ENCODE data around the gene SERPINB5.

GRCh38 chr18:63514326-63514725 is 37.6 kb downstream of the SERPINB5 start:
- TF ChIP-seq POLR2A (IDR thresholded peaks at IDR 0.05) (no peak), POLR2AphosphoS5 (IDR thresholded peaks at IDR 0.05) (no peak)
- TF ChIP-seq, protein P1, sequence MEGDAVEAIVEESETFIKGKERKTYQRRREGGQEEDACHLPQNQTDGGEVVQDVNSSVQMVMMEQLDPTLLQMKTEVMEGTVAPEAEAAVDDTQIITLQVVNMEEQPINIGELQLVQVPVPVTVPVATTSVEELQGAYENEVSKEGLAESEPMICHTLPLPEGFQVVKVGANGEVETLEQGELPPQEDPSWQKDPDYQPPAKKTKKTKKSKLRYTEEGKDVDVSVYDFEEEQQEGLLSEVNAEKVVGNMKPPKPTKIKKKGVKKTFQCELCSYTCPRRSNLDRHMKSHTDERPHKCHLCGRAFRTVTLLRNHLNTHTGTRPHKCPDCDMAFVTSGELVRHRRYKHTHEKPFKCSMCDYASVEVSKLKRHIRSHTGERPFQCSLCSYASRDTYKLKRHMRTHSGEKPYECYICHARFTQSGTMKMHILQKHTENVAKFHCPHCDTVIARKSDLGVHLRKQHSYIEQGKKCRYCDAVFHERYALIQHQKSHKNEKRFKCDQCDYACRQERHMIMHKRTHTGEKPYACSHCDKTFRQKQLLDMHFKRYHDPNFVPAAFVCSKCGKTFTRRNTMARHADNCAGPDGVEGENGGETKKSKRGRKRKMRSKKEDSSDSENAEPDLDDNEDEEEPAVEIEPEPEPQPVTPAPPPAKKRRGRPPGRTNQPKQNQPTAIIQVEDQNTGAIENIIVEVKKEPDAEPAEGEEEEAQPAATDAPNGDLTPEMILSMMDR (IDR thresholded peaks at IDR 0.05), result no peak

Data from upper lobe of left lung (tissue), 4 donors.